IMR-90 (cell line): ENCODE results near the gene TMEM141. TPM values are rescaled to one million over a fixed set of nuclear protein-coding genes. Genes with fewer than 3 reads are reported as not detected.

ENCODE experiments used
- ATAC-seq: fragments of 200-7000 bp; cut with Tn5 transposase; 2 replicates; pipeline ENCODE4 v1.9.1; 2020; ENCODE audit warnings: low read depth, mild to moderate bottlenecking, moderate library complexity
- BruUV-seq: library from RNA; stranded (reverse); fragments of 400-500 nt; replicated peaks from 2 replicates; lab custom pipeline; 2021; lab: Mats Ljungman, UMichigan
- CTCF ChIA-PET: fragments of 300-600 bp; formaldehyde crosslinking; extraction: SDS; loops from one replicate; lab custom pipeline; 2021; ENCODE audit warnings: antibody characterized with exemption; lab: Yijun Ruan, JAX
- POLR2A ChIA-PET: fragments of 300-600 bp; sonication (Branson Sonifier 250); formaldehyde crosslinking; loops from one replicate; lab custom pipeline; 2022; ENCODE audit warnings: antibody characterized with exemption; ENCODE audit not compliant: unreplicated experiment; lab: Charles Lee
- DNase-seq: peaks from one replicate; pipeline ENCODE4 v3.0.0; 2013
- H2AFZ ChIP-seq: replicated peaks from 2 replicates; pipeline ENCODE3; 2013; ENCODE audit warnings: low read length, mild to moderate bottlenecking; ENCODE audit not compliant: poor library complexity
- H2AK5ac ChIP-seq: 2 replicates; pipeline ENCODE4 v1.6.1; 2013; ENCODE audit warnings: low read depth, low read length, inconsistent platforms
- H2AK9ac ChIP-seq: replicated peaks from 2 replicates; pipeline ENCODE3; 2013; ENCODE audit warnings: mild to moderate bottlenecking, low read depth, low read length, moderate library complexity; ENCODE audit not compliant: poor library complexity
- H2BK120ac ChIP-seq: 2 replicates; pipeline ENCODE4 v1.6.1; 2013; ENCODE audit warnings: low read depth, low read length, inconsistent platforms
- H2BK15ac ChIP-seq: 3 replicates; pipeline ENCODE4 v1.6.1; 2013; ENCODE audit warnings: low read depth, low read length, inconsistent platforms
- H2BK20ac ChIP-seq: 2 replicates; pipeline ENCODE4 v1.6.1; 2013; ENCODE audit warnings: low read depth, mild to moderate bottlenecking, inconsistent platforms, low read length, moderate library complexity
- H2BK5ac ChIP-seq: 2 replicates; pipeline ENCODE4 v1.6.1; 2013; ENCODE audit warnings: mild to moderate bottlenecking, low read depth, low read length, inconsistent platforms; ENCODE audit not compliant: poor library complexity, severe bottlenecking
- H3K14ac ChIP-seq: replicated peaks from 2 replicates; pipeline ENCODE4 v1.6.1; 2013; ENCODE audit warnings: low read depth, low read length, inconsistent platforms
- H3K18ac ChIP-seq: 2 replicates; pipeline ENCODE4 v1.6.1; 2013; ENCODE audit warnings: low read depth, low read length, control low read depth
- H3K23ac ChIP-seq: 2 replicates; pipeline ENCODE4 v1.6.1; 2013; ENCODE audit warnings: low read depth, low read length, inconsistent platforms
- H3K27ac ChIP-seq: 2 replicates; pipeline ENCODE4 v1.5.1; 2013; ENCODE audit warnings: mild to moderate bottlenecking, control low read depth, low read length; ENCODE audit not compliant: insufficient read depth
- H3K27me3 ChIP-seq: 2 replicates; pipeline ENCODE4 v1.6.1; 2013; ENCODE audit warnings: low read length; ENCODE audit not compliant: control insufficient read depth, insufficient read depth
- H3K36me3 ChIP-seq: 2 replicates; pipeline ENCODE4 v1.6.1; 2013; ENCODE audit warnings: low read length, mixed read lengths; ENCODE audit not compliant: control insufficient read depth, insufficient read depth
- H3K4ac ChIP-seq: 2 replicates; pipeline ENCODE4 v1.6.1; 2013; ENCODE audit warnings: low read depth, low read length, inconsistent platforms
- H3K4me1 ChIP-seq: 2 replicates; pipeline ENCODE4 v1.6.1; 2013; ENCODE audit warnings: low read length, mixed read lengths; ENCODE audit not compliant: control insufficient read depth, insufficient read depth
- H3K4me2 ChIP-seq: 2 replicates; pipeline ENCODE4 v1.6.1; 2013; ENCODE audit warnings: low read depth, mild to moderate bottlenecking, control low read depth, low read length, moderate library complexity
- H3K4me3 ChIP-seq: 2 replicates; pipeline ENCODE4 v1.5.1; 2013; ENCODE audit warnings: low read depth, mild to moderate bottlenecking, control low read depth, low read length, moderate library complexity; ENCODE audit not compliant: insufficient read depth
- H3K56ac ChIP-seq: 2 replicates; pipeline ENCODE4 v1.6.1; 2013; ENCODE audit warnings: low read length, inconsistent platforms; ENCODE audit not compliant: insufficient read depth; ENCODE audit errors: extremely low read depth
- H3K79me1 ChIP-seq, 2 experiments: 2 replicates each; pipeline ENCODE4 v1.6.1; 2013; ENCODE audit warnings: low read length in 2 of 2, inconsistent platforms in 1 of 2, low read depth in 1 of 2
- H3K9ac ChIP-seq: 2 replicates; pipeline ENCODE4 v1.6.1; 2013; ENCODE audit warnings: low read depth, low read length, control low read depth
- H3K9me1 ChIP-seq: 2 replicates; pipeline ENCODE4 v1.6.1; 2013; ENCODE audit warnings: low read length, inconsistent platforms; ENCODE audit not compliant: insufficient read depth
- H3K9me3 ChIP-seq: 2 replicates; pipeline ENCODE4 v1.6.1; 2013; ENCODE audit warnings: low read length; ENCODE audit not compliant: control insufficient read depth, insufficient read depth
- H4K20me1 ChIP-seq: 2 replicates; pipeline ENCODE4 v1.6.1; 2013; ENCODE audit warnings: low read length, inconsistent platforms; ENCODE audit not compliant: insufficient read depth
- H4K5ac ChIP-seq: 2 replicates; pipeline ENCODE4 v1.6.1; 2013; ENCODE audit warnings: mild to moderate bottlenecking, low read depth, low read length, control low read depth
- H4K8ac ChIP-seq, 2 experiments: 2 replicates each; pipeline ENCODE4 v1.6.1; 2013; ENCODE audit warnings: low read depth in 2 of 2, low read length in 2 of 2, control low read depth in 1 of 2, inconsistent platforms in 1 of 2
- H4K91ac ChIP-seq: 2 replicates; pipeline ENCODE4 v1.6.1; 2013; ENCODE audit warnings: low read depth, low read length, inconsistent platforms; ENCODE audit not compliant: insufficient read depth
- BHLHE40 ChIP-seq: fragments of 150-350 bp; IDR thresholded peaks from 2 replicates; pipeline ENCODE4 v1.6.1; 2016; ENCODE audit warnings: mild to moderate bottlenecking, low read depth, low read length
- CEBPB ChIP-seq: IDR thresholded peaks from 2 replicates; pipeline ENCODE4 v1.6.1; 2012; ENCODE audit warnings: low read depth, low read length, improper control_type of control experiment
- CTCF ChIP-seq: conservative IDR thresholded peaks from 2 replicates; pipeline ENCODE4 v1.5.1; 2012; ENCODE audit warnings: mild to moderate bottlenecking, low read depth, low read length, improper control_type of control experiment
- ELK1 ChIP-seq: fragments of 150-350 bp; IDR thresholded peaks from 2 replicates; pipeline ENCODE4 v1.6.1; 2016; ENCODE audit warnings: low read depth, mild to moderate bottlenecking, low read length, moderate library complexity, borderline replicate concordance
- FOS ChIP-seq: fragments of 150-350 bp; IDR thresholded peaks from 2 replicates; pipeline ENCODE4 v1.6.1; 2016; ENCODE audit warnings: low read depth, low read length
- MAFK ChIP-seq: IDR thresholded peaks from 2 replicates; pipeline ENCODE4 v1.6.1; 2012; ENCODE audit warnings: low read depth, low read length, improper control_type of control experiment
- MAZ ChIP-seq: IDR thresholded peaks from 2 replicates; pipeline ENCODE4 v1.6.1; 2012; ENCODE audit warnings: low read depth, mild to moderate bottlenecking, low read length, improper control_type of control experiment, moderate library complexity, borderline replicate concordance
- MXI1 ChIP-seq: IDR thresholded peaks from 2 replicates; pipeline ENCODE4 v1.6.1; 2012; ENCODE audit warnings: low read depth, mild to moderate bottlenecking, low read length, moderate library complexity, borderline replicate concordance
- NFE2L2 ChIP-seq: fragments of 150-350 bp; IDR thresholded peaks from 2 replicates; pipeline ENCODE4 v1.6.1; 2016; ENCODE audit warnings: low read depth, mild to moderate bottlenecking, low read length
- POLR2A ChIP-seq: IDR thresholded peaks from 2 replicates; pipeline ENCODE4 v1.6.1; 2012; ENCODE audit warnings: mild to moderate bottlenecking, low read depth, low read length
- RAD21 ChIP-seq: IDR thresholded peaks from 2 replicates; pipeline ENCODE4 v1.6.1; 2012; ENCODE audit warnings: low read length, improper control_type of control experiment
- RCOR1 ChIP-seq: IDR thresholded peaks from 2 replicates; pipeline ENCODE4 v1.6.1; 2012; ENCODE audit warnings: mild to moderate bottlenecking, low read length, improper control_type of control experiment; ENCODE audit not compliant: insufficient replicate concordance
- RFX5 ChIP-seq: IDR thresholded peaks from 2 replicates; pipeline ENCODE4 v1.8.0; 2012; ENCODE audit warnings: low read depth, mild to moderate bottlenecking, low read length, moderate library complexity
- SMC3 ChIP-seq: fragments of 150-350 bp; IDR thresholded peaks from 2 replicates; pipeline ENCODE4 v1.6.1; 2016; ENCODE audit warnings: low read depth, mild to moderate bottlenecking, antibody characterized with exemption, low read length, moderate library complexity
- USF2 ChIP-seq: fragments of 150-350 bp; IDR thresholded peaks from 2 replicates; pipeline ENCODE4 v1.6.1; 2017; ENCODE audit warnings: mild to moderate bottlenecking, antibody characterized with exemption, low read length, low read depth
- WGBS, 2 experiments: methylation state at CpG; one replicate each; pipeline versions ENCODE4 v1.1.5 to v1.1.7; 2013; ENCODE audit warnings: missing lambda C conversion rate in 2 of 2; ENCODE audit not compliant: insufficient read length in 1 of 2; ENCODE audit errors: extremely low coverage in 2 of 2; 5-methylcytosine and 5-hydroxymethylcytosine counted together
- dilution Hi-C: fragments of 300-500 bp; cut with HindIII; formaldehyde crosslinking; loops from one replicate; pipeline ENCODE4 v1.14.3; 2018; ENCODE audit warnings: low sequenced_read_pairs; ENCODE audit not compliant: unreplicated experiment
- in situ Hi-C: fragments of 300-500 bp; cut with MboI; formaldehyde crosslinking; loops from 3 replicates; pipeline ENCODE4 v1.14.3; 2019; ENCODE audit warnings: low sequenced_read_pairs, inconsistent platforms, mixed read lengths
- intact Hi-C: fragments of 100-400 bp; cut with micrococcal nuclease; formaldehyde crosslinking; loops from 2 replicates; pipeline ENCODE4 v1.10.0; 2022
- polyA plus RNA-seq, 3 experiments: library from polyadenylated mRNA; depleted of rRNA; stranded (reverse); fragments of >200 nt; gene quantifications; 2 replicates each; pipeline ENCODE4 v1.2.3, GENCODE V29; 2012; ENCODE audit warnings: low replicate concordance in 1 of 3
- total RNA-seq: library from RNA; depleted of rRNA; stranded (reverse); fragments of >200 nt; gene quantifications from 2 replicates; pipeline ENCODE4 v1.2.3, GENCODE V29; 2012

The TMEM141 gene
- total and polyA plus RNA-seq, 2 of the 4 experiments (the other 2 are of a cell fraction): 39.1 to 77.8 TPM

GRCh38 chr9:136759001-136759400 lies 32.1 kb upstream of the TMEM141 start:
- no peak overlapping the region for H2BK5ac ChIP-seq
- no peak overlapping the region for H4K5ac ChIP-seq
- no peak overlapping the region for H2BK120ac ChIP-seq
- no peak overlapping the region for H2AK9ac ChIP-seq
- H3K14ac ChIP-seq: no peak overlapping the region
- dilution Hi-C loops: no loop called here
- H2AK5ac ChIP-seq: no peak overlapping the region
- no peaks in the 10 kb centered on the region for H3K9me1 ChIP-seq
- 85% methylated on average over 4 of the region's 9 CpGs; no CpG with 5 or more reads in 1 of the 2 experiments for WGBS, 2 experiments
- H2AFZ ChIP-seq: no peak overlapping the region
- H3K9ac ChIP-seq: no peak overlapping the region
- DNase-seq: no peak
- CTCF ChIA-PET: interaction anchor here (0.8 kb wide), 1 partner anchor 25 kb away, joined by 3 read pairs; no protein-coding TSS in a partner anchor
- H4K8ac ChIP-seq: no peak overlapping the region
- H3K27ac ChIP-seq: no peak overlapping the region
- no peak overlapping the region for H4K91ac ChIP-seq
- H3K27me3 ChIP-seq: no peaks in the 10 kb centered on the region; the same call in 1 of the 2 replicates
- no peak overlapping the region for H2BK15ac ChIP-seq
- no peak overlapping the region for H3K56ac ChIP-seq
- TF ChIP-seq POLR2A (no peak), BHLHE40 (no peak), CTCF (no peak), SMC3 (no peak), RCOR1 (no peak), RAD21 (no peak), RFX5 (no peak), FOS (no peak), NFE2L2 (no peak), CEBPB (no peak), MXI1 (no peak), USF2 (no peak), MAFK (no peak), ELK1 (no peak), MAZ (no peak)
- no peaks in the 10 kb centered on the region for H3K79me1 ChIP-seq
- H2BK20ac ChIP-seq: no peak overlapping the region
- no peak overlapping the region for H3K23ac ChIP-seq
- H3K4ac ChIP-seq: no peak overlapping the region
- H3K18ac ChIP-seq: no peak overlapping the region
- H4K20me1 ChIP-seq: no peaks in the 10 kb centered on the region
- POLR2A ChIA-PET: no interaction called here
- H3K36me3 ChIP-seq: no peaks in the 10 kb centered on the region
- no peak overlapping the region for H3K4me2 ChIP-seq
- no peak for ATAC-seq
- in situ Hi-C loops: no loop called here
- no TSS peak for BruUV-seq
- H3K9me3 ChIP-seq: peaks cover 12% of the 10 kb centered on the region
- H3K4me3 ChIP-seq: no peak overlapping the region
- intact Hi-C loops: no loop called here
- H3K4me1 ChIP-seq: no peaks in the 10 kb centered on the region
